HepG2 (cell line): ENCODE measurements around the gene BRINP1. TPM values are rescaled to one million over a fixed set of nuclear protein-coding genes. Genes with fewer than 3 reads are reported as not detected.

Experiments
- ATAC-seq: fragments of 200-7000 bp; cut with Tn5 transposase; 3 replicates; pipeline ENCODE4 v1.9.1; 2020; ENCODE audit warnings: mild to moderate bottlenecking, moderate library complexity
- BruUV-seq: library from RNA; stranded (reverse); fragments of 400-500 nt; replicated peaks from 2 replicates; lab custom pipeline; 2021; lab: Mats Ljungman, UMichigan
- CTCF ChIA-PET: fragments of 300-600 bp; formaldehyde crosslinking; extraction: SDS; loops from one replicate; lab custom pipeline; 2021; ENCODE audit warnings: low total read pairs, inconsistent platforms, low intra/inter-chr PET ratio; lab: Yijun Ruan, JAX
- POLR2A ChIA-PET: fragments of 350-600 bp; sonication (Branson Sonifier 250); formaldehyde crosslinking; loops from one replicate; lab custom pipeline; 2020; ENCODE audit warnings: antibody characterized with exemption, inconsistent platforms; lab: Yijun Ruan, JAX
- DNase-seq: peaks from one replicate; pipeline ENCODE4 v3.0.0-alpha.2; 2015; ENCODE audit warnings: low spot score
- FAIRE-seq: peaks from 3 replicates; lab custom pipeline; 2011; peaks lifted over from hg19 to GRCh38; lab: Jason Lieb, UNC
- H2AFZ ChIP-seq: one replicate; pipeline ENCODE4 v1.6.1; 2011; ENCODE audit warnings: low read length, inconsistent platforms
- H3K27ac ChIP-seq: fragments of 300-600 bp; 3 replicates; pipeline ENCODE4 v1.8.0; 2011; ENCODE audit warnings: mixed run types, mild to moderate bottlenecking, mixed read lengths, low read length, inconsistent platforms; ENCODE audit not compliant: insufficient read depth; ENCODE audit errors: extremely low read length
- H3K27me3 ChIP-seq, 2 experiments: fragments of 200-600 bp in 1 of 2; 2 replicates in 1 of 2; 3 replicates in 1 of 2; pipeline versions ENCODE4 v1.6.0 to v1.8.0; 2011; ENCODE audit warnings: low read length in 2 of 2, mild to moderate bottlenecking in 2 of 2, moderate library complexity in 2 of 2, inconsistent platforms in 1 of 2; ENCODE audit not compliant: insufficient read depth in 2 of 2, control insufficient read depth in 1 of 2
- H3K36me3 ChIP-seq, 2 experiments: fragments of 200-600 bp in 1 of 2; replicated peaks in 1 of 2; 2 replicates in 1 of 2; 3 replicates in 1 of 2; pipeline versions ENCODE4 v1.5.1 to v1.8.0; 2011; ENCODE audit warnings: low read length in 2 of 2, inconsistent platforms in 1 of 2; ENCODE audit not compliant: insufficient read depth in 2 of 2, control insufficient read depth in 1 of 2
- H3K4me1 ChIP-seq: 2 replicates; pipeline ENCODE4 v1.5.1; 2012; ENCODE audit warnings: low read length, inconsistent platforms; ENCODE audit not compliant: insufficient read depth
- H3K4me2 ChIP-seq: 2 replicates; pipeline ENCODE4 v1.6.0; 2011; ENCODE audit warnings: low read depth, low read length, inconsistent platforms
- H3K4me3 ChIP-seq, 3 experiments: fragments of 200-600 bp in 1 of 3; sonication (generic), shearing (Covaris generic) in 1 of 3; replicated peaks in 1 of 3; 2 replicates each; pipeline ENCODE4 v1.5.1; 2011 to 2016; ENCODE audit warnings: low read length in 3 of 3, inconsistent platforms in 2 of 3, low read depth in 2 of 3, mild to moderate bottlenecking in 2 of 3, control low read depth in 1 of 3, mixed read lengths in 1 of 3; ENCODE audit not compliant: insufficient read depth in 1 of 3
- H3K79me2 ChIP-seq: one replicate; pipeline ENCODE4 v1.6.1; 2011; ENCODE audit warnings: low read length, inconsistent platforms; ENCODE audit not compliant: insufficient read depth
- H3K9ac ChIP-seq: 2 replicates; pipeline ENCODE4 v1.6.0; 2011; ENCODE audit warnings: mild to moderate bottlenecking, low read depth, low read length, inconsistent platforms; ENCODE audit not compliant: insufficient read depth
- H3K9me3 ChIP-seq: 2 replicates; pipeline ENCODE4 v1.5.1; 2012; ENCODE audit warnings: mild to moderate bottlenecking, low read length
- H4K20me1 ChIP-seq: 2 replicates; pipeline ENCODE4 v1.6.0; 2011; ENCODE audit warnings: inconsistent platforms, mild to moderate bottlenecking, low read length, moderate library complexity; ENCODE audit not compliant: insufficient read depth
- CENPX ChIP-seq: sonication (generic); formaldehyde crosslinking; IDR thresholded peaks from 2 replicates; pipeline ENCODE4 v1.9.0; 2021; ENCODE audit warnings: mild to moderate bottlenecking, missing genetic modification reagents, moderate library complexity
- HNF1B ChIP-seq: sonication (generic); formaldehyde crosslinking; IDR thresholded peaks from 2 replicates; pipeline ENCODE4 v1.5.1; 2020; ENCODE audit warnings: mild to moderate bottlenecking, moderate library complexity, missing genetic modification reagents
- KDM6A ChIP-seq: IDR thresholded peaks from 2 replicates; pipeline ENCODE4 v1.6.1; 2016; ENCODE audit warnings: low read depth
- NR3C1 ChIP-seq: sonication (generic); formaldehyde crosslinking; IDR thresholded peaks from 2 replicates; pipeline ENCODE4 v1.4.0; 2020; ENCODE audit warnings: missing genetic modification reagents
- SMARCC2 ChIP-seq: fragments of 450-650 bp; IDR thresholded peaks from 2 replicates; pipeline ENCODE4 v1.6.1; 2017; ENCODE audit warnings: antibody characterized with exemption, mild to moderate bottlenecking
- SYNCRIP ChIP-seq: fragments of 200-400 bp; formaldehyde crosslinking; IDR thresholded peaks from 2 replicates; pipeline ENCODE4 v1.6.1; 2018; ENCODE audit warnings: mild to moderate bottlenecking, low read depth, low read length; ENCODE audit not compliant: insufficient read depth
- TOPORS ChIP-seq: sonication (generic); formaldehyde crosslinking; IDR thresholded peaks from 2 replicates; pipeline ENCODE4 v1.8.0; 2023; ENCODE audit warnings: mild to moderate bottlenecking, missing genetic modification reagents
- ZNF629 ChIP-seq: sonication (generic); formaldehyde crosslinking; conservative IDR thresholded peaks from 2 replicates; pipeline ENCODE4 v1.5.0; 2020; ENCODE audit warnings: missing genetic modification reagents
- ZNF704 ChIP-seq: sonication (generic); formaldehyde crosslinking; IDR thresholded peaks from 2 replicates; pipeline ENCODE4 v1.8.1; 2023; ENCODE audit warnings: mild to moderate bottlenecking, inconsistent platforms, moderate library complexity, missing genetic modification reagents, borderline replicate concordance
- ZNF720 ChIP-seq: sonication (generic); formaldehyde crosslinking; IDR thresholded peaks from 2 replicates; pipeline ENCODE4 v1.4.0; 2020; ENCODE audit warnings: missing genetic modification reagents
- ZSCAN12 ChIP-seq: sonication (generic); formaldehyde crosslinking; IDR thresholded peaks from 2 replicates; pipeline ENCODE4 v1.9.0; 2021; ENCODE audit warnings: mild to moderate bottlenecking, missing genetic modification reagents
- WGBS: methylation state at CpG from one replicate; pipeline ENCODE4 v1.1.6; 2017; ENCODE audit warnings: low lambda C conversion rate; 5-methylcytosine and 5-hydroxymethylcytosine counted together
- in situ Hi-C: cut with HindIII; loops from 2 replicates; pipeline ENCODE4 v1.10.0; 2017; ENCODE audit warnings: low pct_unique_long_range_greater_than_20kb; ENCODE audit not compliant: extremely low pct_ligation_motif_present
- intact Hi-C: fragments of 100-400 bp; cut with micrococcal nuclease; formaldehyde crosslinking; loops from one replicate; pipeline ENCODE4 v1.10.0; 2022; ENCODE audit not compliant: unreplicated experiment
- polyA plus RNA-seq, 8 experiments: library from polyadenylated mRNA; depleted of rRNA in 3 of 8; stranded (reverse) in 7 of 8; unstranded in 1 of 8; fragments of >200 nt; fragmentation: Illumina TruSeq in 4 of 8; extraction: Trizol in 4 of 8; gene quantifications; 2 replicates each; pipeline versions ENCODE4 v1.2.1 to v1.2.3, GENCODE V29; 2011 to 2016; ENCODE audit warnings: low read depth in 4 of 8, missing spikeins in 1 of 8, mixed read lengths in 1 of 8; ENCODE audit not compliant: insufficient read depth in 1 of 8
- total RNA-seq, 5 experiments: library from RNA; depleted of rRNA; stranded (reverse); fragments of >200 nt; fragmentation: Illumina TruSeq; extraction: Trizol; gene quantifications; 2 replicates each; pipeline ENCODE4 v1.2.3, GENCODE V29; 2016; ENCODE audit warnings: low read depth in 1 of 5

BRINP1 gene
- total and polyA plus RNA-seq, 2 of the 13 experiments (the other 11 are each of a cell fraction or from before 2014, with no cell fraction given), result not detected

GRCh38 chr9:119368179-119368578 is 1.1 kb downstream of the BRINP1 start:
- H4K20me1 ChIP-seq, result no peaks in the 10 kb centered on the region
- no peak for FAIRE-seq
- no peak for DNase-seq
- no peak overlapping the region for H2AFZ ChIP-seq
- no peak for ATAC-seq
- no peak overlapping the region for H3K9ac ChIP-seq
- in situ Hi-C loops (loop anchor here (10.0 to 25.0 kb wide), 2 partner anchors 1206 to 1723 kb away; no protein-coding TSS in a partner anchor), intact Hi-C loops (no loop called here)
- no peak overlapping the region for H3K27ac ChIP-seq
- no peaks in the 10 kb centered on the region for H3K79me2 ChIP-seq
- no peaks in the 10 kb centered on the region for H3K27me3 ChIP-seq
- CTCF ChIA-PET, result no interaction called here
- no peak for TF ChIP-seq KDM6A
- no peak for TF ChIP-seq SMARCC2
- TF ChIP-seq CENPX, result no peak
- TF ChIP-seq NR3C1 (CRISPR knock-in tag), result no peak
- no peak for TF ChIP-seq ZNF720 (CRISPR knock-in tag)
- TF ChIP-seq ZNF629, result no peak
- no peak for TF ChIP-seq TOPORS (CRISPR knock-in tag)
- TF ChIP-seq SYNCRIP, result no peak
- no peak for TF ChIP-seq HNF1B (CRISPR knock-in tag)
- no peak for TF ChIP-seq ZSCAN12
- TF ChIP-seq ZNF704 (CRISPR knock-in tag), result no peak
- H3K36me3 ChIP-seq, result no peaks in the 10 kb centered on the region
- H3K4me1 ChIP-seq, result no peaks in the 10 kb centered on the region
- POLR2A ChIA-PET, result no interaction called here
- H3K9me3 ChIP-seq, result no peaks in the 10 kb centered on the region
- no peak overlapping the region for H3K4me3 ChIP-seq
- H3K4me2 ChIP-seq, result no peak overlapping the region
- no TSS peak for BruUV-seq
- 0% methylated on average over 3 of the region's 10 CpGs for WGBS
